Effector memory CD8-positive, alpha-beta T cell (primary cell): Measurements from ENCODE around the gene GNAS.

ENCODE experiments used
- ATAC-seq: fragments of 150-1000 bp; cut with Tn5 transposase; replicated peaks from 2 replicates; pipeline ENCODE4 v1.10.0; 2021; ENCODE audit warnings: mild to moderate bottlenecking, moderate library complexity
- DNase-seq, 3 experiments: peaks; one replicate each; pipeline ENCODE4 v3.0.0; 2021
- H3K27ac Mint-ChIP-seq, 2 donors: one replicate each; pipeline ENCODE4 v1.8.0; 2022; ENCODE audit warnings: mild to moderate bottlenecking in 2 of 2, mixed read lengths in 2 of 2, moderate library complexity in 2 of 2
- H3K27me3 Mint-ChIP-seq, 2 donors: one replicate each; pipeline ENCODE4 v1.8.0; 2022; ENCODE audit warnings: mixed read lengths in 2 of 2
- H3K36me3 Mint-ChIP-seq: one replicate; pipeline ENCODE4 v1.8.0; 2022; ENCODE audit warnings: mild to moderate bottlenecking, moderate library complexity, mixed read lengths; ENCODE audit not compliant: insufficient read depth
- H3K4me1 Mint-ChIP-seq, 2 donors: one replicate each; pipeline ENCODE4 v1.8.0; 2022; ENCODE audit warnings: low read depth in 2 of 2, mixed read lengths in 2 of 2
- H3K4me3 Mint-ChIP-seq, 2 donors: one replicate each; pipeline ENCODE4 v1.8.0; 2022; ENCODE audit warnings: mild to moderate bottlenecking in 2 of 2, mixed read lengths in 2 of 2, moderate library complexity in 2 of 2
- H3K9me3 Mint-ChIP-seq, 2 donors: one replicate each; pipeline ENCODE4 v1.8.0; 2022; ENCODE audit warnings: mixed read lengths in 2 of 2
- total RNA-seq, 9 experiments: gene quantifications; one replicate each; lab custom pipeline; 2026; lab: John Stamatoyannopoulos, UW

The GNAS gene
- 376 to 955 (median 581) reads per million in 9 experiments for total RNA-seq

DNA sequence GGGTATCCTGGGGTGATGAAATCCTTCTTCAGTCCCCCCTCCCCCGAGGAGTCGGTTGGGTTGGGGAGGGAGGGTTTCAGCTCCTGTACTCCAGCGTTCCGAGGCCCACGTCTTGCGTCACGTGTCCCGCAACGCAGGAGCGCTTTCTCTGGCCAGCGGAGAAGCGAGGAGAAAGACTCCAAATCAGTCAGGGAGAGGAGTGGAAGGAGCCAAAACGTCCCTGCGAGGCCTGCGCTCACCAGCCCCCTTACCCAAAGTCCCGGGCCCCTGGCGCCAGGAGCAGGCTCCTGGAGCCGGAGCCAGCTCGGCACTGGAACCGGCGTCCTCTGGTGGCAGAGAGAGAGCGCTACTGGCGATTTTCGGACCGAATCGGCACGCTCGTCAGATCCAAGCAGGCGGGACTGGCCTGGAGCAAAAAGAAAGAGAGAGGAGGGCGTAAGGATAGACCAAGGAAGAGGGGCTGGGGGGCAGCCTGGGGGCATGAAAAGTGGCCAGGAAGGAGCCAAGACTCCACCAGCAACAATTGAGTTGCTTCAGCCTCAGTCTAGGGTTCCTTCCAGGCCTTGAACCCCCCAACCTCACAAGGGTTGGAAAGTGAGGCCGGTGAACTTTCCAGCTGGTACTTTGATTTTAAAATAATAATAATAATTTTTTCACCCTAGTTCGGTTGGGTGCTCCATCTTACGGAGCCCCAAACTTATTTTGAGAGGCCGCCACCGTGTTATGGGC, at the start of gene GNAS:
TSS of gene GNAS (plus strand) at position 174 of the 729 bp plus-strand sequence.
- peaks cover 56 to 93% of the 10 kb centered on the region in 2 donors for H3K27me3 Mint-ChIP-seq

DNA sequence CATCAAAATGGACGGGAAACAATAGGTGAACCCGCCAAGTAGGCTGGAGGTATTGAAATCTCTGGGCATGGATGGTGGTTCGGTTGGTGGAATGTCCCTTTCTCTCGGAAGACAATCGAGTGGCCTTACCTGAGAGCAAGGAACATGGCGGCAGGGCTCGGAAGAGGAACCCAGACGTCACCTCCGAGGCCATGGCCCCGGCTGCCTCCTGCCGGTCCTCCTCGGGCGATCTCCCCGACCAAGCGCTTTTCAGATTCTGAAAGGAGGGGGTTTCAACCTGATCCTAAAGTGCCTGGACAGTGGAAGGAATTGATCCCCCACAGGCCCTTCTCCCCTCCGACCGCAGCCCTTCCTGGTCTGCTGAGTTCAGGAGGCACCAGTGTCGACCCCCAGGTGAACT, 49.0 kb upstream of the GNAS start:
- peaks cover 36 to 88% of the 10 kb centered on the region in 2 donors for H3K27me3 Mint-ChIP-seq
- no peaks in the 10 kb centered on the region for H3K4me1 Mint-ChIP-seq
- no peak for DNase-seq
- no peak for ATAC-seq
- H3K36me3 Mint-ChIP-seq: peaks cover 4% of the 10 kb centered on the region
- H3K27ac Mint-ChIP-seq: no peak overlapping the region
- no peaks in the 10 kb centered on the region for H3K9me3 Mint-ChIP-seq
- H3K4me3 Mint-ChIP-seq: no peak overlapping the region

More for the DNA sequence above, at the start of gene GNAS:
- Mint-ChIP-seq H3K4me3 (peak within 1 kb of the TSS; percentile 79 to 86), H3K4me1 (peaks cover 20 to 26% of the 10 kb centered on the region in 2 donors), H3K36me3 (peaks cover 3% of the 10 kb centered on the region), H3K27ac (no peak within 1 kb of the TSS), H3K9me3 (no peaks in the 10 kb centered on the region)
- peak in 2 of 3 experiments; percentile 17 to 35 for DNase-seq
- peak; percentile 28 for ATAC-seq

DNA sequence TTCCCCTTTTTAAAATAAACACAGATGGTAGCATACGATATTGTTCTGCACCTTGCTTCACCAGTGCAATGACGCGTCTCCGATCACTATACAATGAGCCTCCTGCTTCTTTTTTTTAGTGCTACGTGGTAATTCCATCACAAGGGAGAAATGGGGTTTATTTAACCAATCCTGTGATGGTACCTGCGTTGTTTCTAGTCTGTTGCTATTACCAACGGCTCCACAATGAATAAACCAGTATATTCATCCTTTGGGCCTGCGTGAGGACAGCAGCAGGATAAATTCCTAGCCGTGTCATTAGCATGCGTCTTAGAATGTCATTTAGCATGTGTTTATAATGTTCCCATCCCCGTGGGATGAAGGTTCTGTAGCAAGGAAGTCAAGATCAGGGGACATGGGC, 44.7 kb upstream of the GNAS start:
- Mint-ChIP-seq H3K36me3 (peaks cover 4% of the 10 kb centered on the region), H3K4me3 (no peak overlapping the region), H3K27me3 (peaks cover 59 to 100% of the 10 kb centered on the region in 2 donors), H3K27ac (no peak overlapping the region), H3K9me3 (no peaks in the 10 kb centered on the region), H3K4me1 (no peaks in the 10 kb centered on the region)
- ATAC-seq (no peak), DNase-seq (no peak)

DNA sequence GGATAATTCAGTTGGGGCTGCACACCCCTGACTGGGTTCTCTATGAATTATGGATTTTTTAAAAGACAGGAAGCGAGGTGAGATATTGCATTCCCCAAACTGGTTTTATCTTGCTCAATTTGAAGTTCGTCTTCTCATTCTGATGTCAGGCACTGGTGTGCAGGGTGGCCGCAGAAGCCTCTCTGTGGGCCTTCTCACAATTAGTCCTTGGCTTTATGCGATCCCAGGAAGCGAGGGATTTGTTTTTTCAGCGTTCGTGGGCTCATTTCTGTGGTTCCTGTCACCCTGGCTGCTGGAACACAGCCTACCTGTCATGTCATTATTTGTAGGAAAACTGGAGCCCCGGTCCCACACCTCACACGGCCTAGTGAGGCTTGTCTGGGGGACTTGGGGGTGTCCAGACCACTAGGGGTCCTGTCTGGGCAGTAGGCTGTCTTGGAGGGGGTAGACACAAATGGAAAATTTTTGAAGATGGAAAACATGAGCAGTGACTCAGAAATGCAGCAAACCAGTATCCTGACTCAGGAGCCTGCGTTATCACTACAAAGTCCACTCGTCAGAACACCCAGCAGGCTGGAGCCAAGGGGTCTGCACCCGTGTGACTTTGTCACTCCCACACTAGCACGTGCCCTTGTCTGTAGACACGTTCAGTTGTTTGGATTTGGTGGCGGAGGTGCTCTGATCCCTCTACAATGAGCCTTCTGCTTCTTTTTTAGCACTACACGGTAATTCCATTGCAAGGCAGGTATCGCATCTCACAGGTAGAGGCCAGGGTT, 44.1 kb upstream of the GNAS start:
- no peak overlapping the region for H3K27ac Mint-ChIP-seq

DNA sequence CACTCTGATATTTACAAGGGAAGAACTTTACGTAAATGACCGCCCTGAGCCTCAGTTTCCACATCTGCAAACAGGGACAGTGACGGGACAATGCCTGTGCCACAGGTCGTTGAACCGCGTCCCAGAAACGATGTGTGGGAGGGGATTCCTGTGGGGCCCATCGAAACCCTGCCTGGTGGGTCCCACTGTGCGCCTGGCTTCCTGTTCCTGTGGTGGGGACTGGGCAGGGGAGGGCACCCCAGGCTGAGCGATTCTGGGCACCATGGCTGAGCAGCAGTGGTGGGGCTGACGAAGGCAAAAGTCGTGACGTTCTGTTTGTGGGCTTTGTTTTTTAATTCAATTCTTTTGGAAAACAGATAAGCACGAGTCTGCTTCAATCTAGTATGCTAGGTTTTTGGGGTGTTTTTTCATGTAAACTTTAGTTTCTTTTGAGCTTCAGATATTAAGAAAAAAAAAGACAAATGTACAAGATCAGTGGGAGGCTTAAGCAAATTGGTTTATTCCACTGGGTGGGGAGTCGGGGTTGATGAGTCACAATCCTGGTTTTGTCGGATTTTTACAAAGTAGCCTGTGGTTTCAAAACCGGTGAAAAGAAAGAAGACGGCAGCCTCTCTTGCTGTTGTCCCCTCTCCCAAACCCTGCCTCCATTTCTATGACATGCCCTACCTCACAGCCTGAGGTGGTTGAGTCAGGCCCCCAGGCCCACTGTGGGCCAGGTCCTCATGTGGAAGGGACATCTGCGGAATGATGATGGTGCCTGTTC, 42.2 kb upstream of the GNAS start:
- peaks cover 4% of the 10 kb centered on the region for H3K36me3 Mint-ChIP-seq
- H3K9me3 Mint-ChIP-seq: no peaks in the 10 kb centered on the region
- no peak overlapping the region for H3K27ac Mint-ChIP-seq
- ATAC-seq: peak; percentile 48
- DNase-seq: no peak
- H3K4me3 Mint-ChIP-seq: no peak overlapping the region
- peaks cover 57 to 100% of the 10 kb centered on the region in 2 donors for H3K27me3 Mint-ChIP-seq
- no peaks in the 10 kb centered on the region for H3K4me1 Mint-ChIP-seq

More for the DNA sequence above, 44.1 kb upstream of the GNAS start:
- H3K4me3 Mint-ChIP-seq: no peak overlapping the region
- H3K36me3 Mint-ChIP-seq: peaks cover 4% of the 10 kb centered on the region
- H3K9me3 Mint-ChIP-seq: no peaks in the 10 kb centered on the region
- DNase-seq (no peak), ATAC-seq (no peak)
- H3K27me3 Mint-ChIP-seq: peaks cover 62 to 100% of the 10 kb centered on the region in 2 donors
- no peaks in the 10 kb centered on the region for H3K4me1 Mint-ChIP-seq

DNA sequence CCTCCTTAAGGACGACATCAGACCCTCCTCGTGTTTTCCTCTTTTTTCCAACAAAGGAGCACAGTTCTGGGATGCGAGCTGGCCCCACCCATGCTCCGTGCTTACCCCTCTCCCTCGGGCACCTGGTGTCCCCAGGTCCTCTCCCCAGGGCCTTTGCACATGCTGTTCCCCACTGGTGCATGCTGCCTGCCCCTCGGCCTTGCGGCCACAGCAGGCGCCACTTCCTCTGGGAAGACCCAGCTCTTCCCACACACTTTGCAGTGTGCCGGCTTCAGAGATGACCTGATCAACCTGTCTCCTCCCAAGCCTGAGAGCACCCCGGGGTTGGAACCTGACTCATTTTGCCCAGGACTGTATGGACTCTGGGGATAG, 41.7 kb upstream of the GNAS start:
- peaks cover 57 to 100% of the 10 kb centered on the region in 2 donors for H3K27me3 Mint-ChIP-seq
- DNase-seq (no peak), ATAC-seq (no peak)
- no peaks in the 10 kb centered on the region for H3K4me1 Mint-ChIP-seq
- no peak overlapping the region for H3K27ac Mint-ChIP-seq
- H3K4me3 Mint-ChIP-seq: no peak overlapping the region
- no peaks in the 10 kb centered on the region for H3K9me3 Mint-ChIP-seq
- H3K36me3 Mint-ChIP-seq: peaks cover 4% of the 10 kb centered on the region

DNA sequence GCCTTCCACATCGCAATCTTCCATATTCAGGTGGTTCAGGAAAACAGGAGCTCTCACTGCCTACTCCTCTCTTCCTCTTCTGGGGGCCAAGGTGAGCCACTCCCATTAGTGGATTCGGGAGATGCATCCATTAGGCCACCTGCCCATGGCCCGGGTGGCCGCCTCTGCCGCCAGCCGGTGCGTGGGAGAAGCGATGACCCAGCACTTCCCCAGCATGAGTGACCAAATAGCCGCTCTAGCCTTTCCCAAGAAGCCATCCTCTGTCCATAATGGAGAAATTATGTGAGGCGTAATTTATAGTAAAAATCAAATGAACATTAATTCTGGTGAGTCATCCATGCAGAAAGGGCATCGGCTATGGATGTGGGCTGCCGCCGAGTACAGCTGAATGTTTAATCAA, 41.2 kb upstream of the GNAS start:
- Mint-ChIP-seq H3K36me3 (peaks cover 4% of the 10 kb centered on the region), H3K4me3 (no peak overlapping the region)

DNA sequence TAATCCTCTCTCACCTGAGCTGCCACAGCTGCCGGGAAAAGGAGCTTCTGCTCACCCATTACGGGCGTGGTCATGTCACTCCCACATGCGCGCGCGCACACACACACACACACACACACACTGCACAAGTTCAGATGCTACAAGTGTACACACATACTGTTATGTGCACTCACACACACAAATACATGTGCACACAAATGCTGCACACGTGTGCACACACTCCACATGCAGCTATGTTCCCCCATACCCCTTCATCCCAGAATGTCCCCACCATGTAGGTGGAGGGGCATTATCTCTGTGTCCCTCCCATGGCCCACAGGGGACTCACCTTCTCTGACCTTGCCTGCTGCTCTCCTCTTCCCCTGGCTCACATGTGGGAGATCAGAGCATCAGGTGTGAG, 39.1 kb upstream of the GNAS start:
- Mint-ChIP-seq H3K27ac (no peak overlapping the region), H3K4me3 (no peak overlapping the region), H3K27me3 (peaks cover 55 to 96% of the 10 kb centered on the region in 2 donors), H3K36me3 (no peaks in the 10 kb centered on the region), H3K9me3 (no peaks in the 10 kb centered on the region), H3K4me1 (no peaks in the 10 kb centered on the region)
- no peak for DNase-seq
- ATAC-seq: no peak

More for the DNA sequence above, 41.2 kb upstream of the GNAS start:
- DNase-seq (no peak), ATAC-seq (no peak)
- H3K27me3 Mint-ChIP-seq: peaks cover 57 to 97% of the 10 kb centered on the region in 2 donors
- H3K4me1 Mint-ChIP-seq: no peaks in the 10 kb centered on the region
- no peaks in the 10 kb centered on the region for H3K9me3 Mint-ChIP-seq
- no peak overlapping the region for H3K27ac Mint-ChIP-seq

DNA sequence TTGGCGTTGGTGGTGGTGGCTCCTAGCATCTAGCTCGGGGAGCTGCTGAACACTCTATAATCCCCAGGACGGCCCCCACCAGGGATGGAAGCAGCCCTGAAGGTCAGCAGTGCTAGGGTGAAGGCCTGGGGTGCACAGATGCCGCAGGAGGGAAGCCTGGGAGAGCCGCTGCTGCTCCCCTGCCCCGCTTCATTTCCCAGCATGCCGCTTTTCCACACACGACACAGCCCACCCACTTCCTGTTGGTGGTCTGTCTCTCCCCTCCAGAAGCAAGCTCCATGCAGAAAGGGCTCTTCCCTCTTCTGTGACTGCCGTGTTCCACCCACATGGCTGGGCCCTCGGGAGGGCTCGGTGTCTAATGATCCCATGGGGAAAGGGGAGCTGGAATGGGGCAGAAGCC, 37.1 kb upstream of the GNAS start:
- H3K4me1 Mint-ChIP-seq: peaks cover 0 to 1% of the 10 kb centered on the region in 2 donors
- ATAC-seq (no peak), DNase-seq (no peak)
- no peak overlapping the region for H3K4me3 Mint-ChIP-seq
- no peaks in the 10 kb centered on the region for H3K9me3 Mint-ChIP-seq
- peaks cover 37 to 76% of the 10 kb centered on the region in 2 donors for H3K27me3 Mint-ChIP-seq
- H3K27ac Mint-ChIP-seq: no peak overlapping the region
- no peaks in the 10 kb centered on the region for H3K36me3 Mint-ChIP-seq

DNA sequence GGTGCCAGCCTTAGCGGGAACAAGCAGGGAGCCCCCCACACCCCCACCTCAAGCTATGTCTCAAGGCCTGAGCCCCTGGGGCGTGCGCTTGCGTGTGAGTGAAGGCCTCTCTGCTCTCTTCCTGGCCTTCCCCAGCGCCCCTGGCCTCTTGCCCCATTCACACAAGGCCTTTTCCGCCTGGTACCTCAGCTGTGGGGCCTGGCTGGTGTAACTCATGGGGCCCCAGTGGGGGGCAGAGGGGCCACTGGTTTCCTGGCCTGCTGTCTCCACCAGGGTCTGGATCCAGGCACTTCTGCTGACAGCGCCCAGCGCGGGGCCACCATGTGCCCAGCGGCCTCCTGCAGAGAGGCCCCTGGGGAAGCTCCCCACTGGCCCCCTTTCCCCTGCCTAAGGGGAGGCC, 36.5 kb upstream of the GNAS start:
- Mint-ChIP-seq H3K9me3 (no peaks in the 10 kb centered on the region), H3K27ac (no peak overlapping the region), H3K36me3 (no peaks in the 10 kb centered on the region), H3K4me3 (no peak overlapping the region), H3K4me1 (peaks cover 0 to 1% of the 10 kb centered on the region in 2 donors), H3K27me3 (peaks cover 35 to 76% of the 10 kb centered on the region in 2 donors)
- DNase-seq (no peak), ATAC-seq (no peak)

DNA sequence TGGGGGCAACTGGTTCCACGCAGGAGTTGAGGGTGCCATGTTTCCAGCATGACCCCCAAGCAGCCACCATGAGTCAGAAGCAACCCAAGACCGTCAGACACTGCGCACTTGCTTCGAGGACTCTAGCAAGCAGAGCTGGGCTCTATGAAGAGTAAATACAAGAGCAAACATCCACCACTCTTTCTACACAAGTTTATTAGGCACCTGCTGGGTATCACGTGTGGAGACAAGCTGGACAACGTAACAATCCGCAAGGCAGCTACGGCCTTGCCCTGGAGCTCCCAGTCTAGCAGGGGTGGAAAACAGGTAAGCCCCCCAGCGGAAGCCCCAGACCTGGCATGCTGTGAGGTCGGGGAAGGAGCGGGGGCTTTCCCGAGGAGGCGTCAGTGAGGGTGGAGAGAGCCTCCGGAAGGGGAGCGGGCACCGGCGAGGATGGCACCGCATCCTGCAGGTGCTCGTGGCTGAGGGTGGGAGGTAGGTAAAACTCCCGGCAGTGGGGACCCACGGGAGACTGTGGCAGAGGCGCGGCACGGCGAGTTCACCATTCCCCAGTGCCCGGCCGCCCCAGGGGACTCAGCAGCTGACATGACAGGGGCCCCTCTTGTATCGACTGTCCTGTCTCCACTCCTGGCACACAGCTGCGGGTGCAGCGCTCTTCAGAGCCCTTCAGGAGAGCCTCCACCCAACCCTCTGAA, 35.4 kb upstream of the GNAS start:
- Mint-ChIP-seq H3K36me3 (no peaks in the 10 kb centered on the region), H3K27ac (no peak overlapping the region), H3K27me3 (peaks cover 26 to 71% of the 10 kb centered on the region in 2 donors)

DNA sequence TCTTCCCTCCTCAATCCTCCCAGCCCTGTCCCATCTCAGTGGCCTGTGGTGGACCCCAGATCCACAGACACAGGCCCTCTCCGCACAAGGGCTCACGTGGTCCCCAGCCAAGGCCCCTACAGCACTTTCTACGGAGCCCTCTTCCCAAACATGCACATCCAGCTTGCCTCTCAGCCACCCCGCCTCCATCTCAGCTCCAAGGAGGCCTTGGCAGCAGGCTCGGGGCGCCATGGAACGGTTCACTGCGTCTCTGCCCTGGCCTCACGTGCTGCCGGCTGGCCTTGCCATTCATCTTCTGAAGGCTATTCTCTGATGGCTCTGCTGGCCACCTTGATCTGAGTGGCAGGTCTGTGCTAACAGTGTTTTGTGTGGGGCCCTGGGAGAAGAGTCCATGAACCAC, 34.8 kb upstream of the GNAS start:
- Mint-ChIP-seq H3K9me3 (no peaks in the 10 kb centered on the region), H3K4me3 (no peak overlapping the region), H3K27me3 (peaks cover 21 to 65% of the 10 kb centered on the region in 2 donors), H3K4me1 (peaks cover 0 to 1% of the 10 kb centered on the region in 2 donors), H3K27ac (no peak overlapping the region), H3K36me3 (no peaks in the 10 kb centered on the region)
- no peak for ATAC-seq
- DNase-seq: no peak

More for the DNA sequence above, 35.4 kb upstream of the GNAS start:
- no peaks in the 10 kb centered on the region for H3K9me3 Mint-ChIP-seq
- no peak overlapping the region for H3K4me3 Mint-ChIP-seq
- no peak for ATAC-seq
- peaks cover 0 to 1% of the 10 kb centered on the region in 2 donors for H3K4me1 Mint-ChIP-seq
- no peak for DNase-seq
